Stimulated activated CD4-positive, alpha-beta T cell treated with anti-CD3 and anti-CD28 coated beads, Interleukin-4, amount 100 ng/mL, for 48 hours (primary cell): Measurements from ENCODE around the gene HLA-DOA.

Experiments used
- DNase-seq, 2 donors: peaks; one replicate each; pipeline ENCODE4 v3.0.0-alpha.2; 2020; ENCODE audit warnings: low read depth in 2 of 2

The HLA-DOA gene

GRCh38 chr6:32977953-32978324 is 31.5 kb downstream of the HLA-DOA start:
- DNase-seq = no peak

- no peak for DNase-seq
These were observed 32.0 kb downstream of the HLA-DOA start for GRCh38 chr6:32977272-32977952.

DNA sequence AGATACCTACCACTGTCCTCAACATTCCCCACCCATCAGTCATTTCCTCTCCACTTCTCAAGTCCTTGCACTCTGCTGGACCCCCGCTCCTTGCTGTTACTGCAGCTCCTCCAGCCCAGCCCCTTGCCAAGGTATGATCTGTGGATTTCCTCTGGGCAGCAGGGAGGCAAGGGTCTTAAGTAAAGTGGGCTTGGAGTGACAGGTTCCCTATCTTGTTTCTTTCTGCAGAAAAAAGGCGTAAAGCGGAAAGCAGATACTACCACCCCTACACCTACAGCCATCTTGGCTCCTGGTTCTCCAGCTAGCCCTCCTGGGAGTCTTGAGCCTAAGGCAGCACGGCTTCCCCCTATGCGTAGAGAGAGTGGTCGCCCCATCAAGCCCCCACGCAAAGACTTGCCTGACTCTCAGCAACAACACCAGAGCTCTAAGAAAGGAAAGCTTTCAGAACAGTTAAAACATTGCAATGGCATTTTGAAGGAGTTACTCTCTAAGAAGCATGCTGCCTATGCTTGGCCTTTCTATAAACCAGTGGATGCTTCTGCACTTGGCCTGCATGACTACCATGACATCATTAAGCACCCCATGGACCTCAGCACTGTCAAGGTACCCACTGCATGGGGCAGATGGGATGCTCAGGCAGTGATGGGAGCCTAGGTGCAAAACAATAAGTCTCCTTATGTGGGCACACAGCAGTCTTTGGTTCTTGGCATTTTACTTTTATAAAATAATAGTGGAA is 32.9 kb downstream of the HLA-DOA start:
- DNase-seq = no peak

DNA sequence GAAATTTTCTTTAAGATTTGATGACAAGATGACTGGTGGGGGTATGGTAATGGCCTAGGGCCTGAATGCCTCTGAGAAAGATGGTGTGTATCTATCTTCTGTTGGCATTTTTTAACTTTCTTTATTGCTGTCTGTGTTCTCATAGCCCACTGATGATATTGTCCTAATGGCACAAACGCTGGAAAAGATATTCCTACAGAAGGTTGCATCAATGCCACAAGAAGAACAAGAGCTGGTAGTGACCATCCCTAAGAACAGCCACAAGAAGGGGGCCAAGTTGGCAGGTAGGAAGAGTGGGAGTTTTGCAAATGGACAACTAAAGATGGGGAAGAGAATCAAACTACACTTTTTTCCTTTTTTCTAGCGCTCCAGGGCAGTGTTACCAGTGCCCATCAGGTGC is 33.5 kb downstream of the HLA-DOA start:
- DNase-seq = no peak

DNA sequence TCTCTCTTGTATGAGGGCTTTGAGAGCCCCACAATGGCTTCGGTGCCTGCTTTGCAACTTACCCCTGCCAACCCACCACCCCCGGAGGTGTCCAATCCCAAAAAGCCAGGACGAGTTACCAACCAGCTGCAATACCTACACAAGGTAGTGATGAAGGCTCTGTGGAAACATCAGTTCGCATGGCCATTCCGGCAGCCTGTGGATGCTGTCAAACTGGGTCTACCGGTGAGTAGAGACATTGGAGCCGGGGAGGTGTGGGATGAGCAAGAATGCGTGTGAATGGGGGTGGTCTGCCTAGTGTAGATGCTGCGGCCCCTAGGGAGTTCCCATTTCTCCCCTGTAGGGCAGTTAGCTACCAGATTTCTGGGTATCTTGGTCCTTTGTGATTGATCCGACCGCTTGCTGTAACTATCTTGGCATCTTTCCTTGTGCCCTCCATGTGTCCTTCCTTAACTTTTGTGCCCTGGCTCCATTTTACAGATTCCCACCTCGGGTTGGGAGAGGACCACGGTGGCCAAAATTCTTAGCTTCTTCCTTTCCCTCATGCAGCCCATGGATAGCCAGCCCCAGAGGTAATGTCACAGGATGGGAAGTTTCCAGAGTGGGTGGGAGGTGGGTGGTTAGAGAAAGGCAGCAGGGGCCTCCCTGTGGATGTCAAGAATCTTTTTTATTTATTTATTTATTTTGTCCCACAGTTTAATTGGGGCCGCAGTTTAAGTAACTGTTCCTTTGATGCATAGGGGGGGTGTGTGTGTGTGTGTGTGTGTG is 34.7 kb downstream of the HLA-DOA start:
- no peak for DNase-seq

DNA sequence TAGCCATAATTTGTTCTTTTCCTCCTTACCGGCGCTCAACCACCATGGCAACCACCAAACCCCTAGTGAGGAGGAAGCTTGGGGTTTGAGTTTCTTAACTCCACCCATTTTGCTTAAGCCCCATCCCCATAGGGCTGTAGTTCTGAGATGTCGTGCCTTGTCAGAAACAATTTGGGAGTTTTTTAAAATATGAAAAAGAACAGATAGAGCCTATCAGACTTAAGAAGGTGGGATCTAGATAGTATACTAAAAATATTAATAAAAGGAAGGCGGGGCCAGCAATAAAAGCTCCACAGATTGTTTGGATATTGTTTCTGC is 35.4 kb downstream of the HLA-DOA start:
- no peak for DNase-seq

GRCh38 chr6:32973144-32974015 is 36.0 kb downstream of the HLA-DOA start:
- peak in 1 of 2 donors; percentile 37 for DNase-seq

GRCh38 chr6:32972353-32973143 is 36.8 kb downstream of the HLA-DOA start:
- DNase-seq = peak in 1 of 2 donors; percentile 54

GRCh38 chr6:32971581-32972352 is 37.6 kb downstream of the HLA-DOA start:
- DNase-seq = peak; percentile 98 to 99

DNA sequence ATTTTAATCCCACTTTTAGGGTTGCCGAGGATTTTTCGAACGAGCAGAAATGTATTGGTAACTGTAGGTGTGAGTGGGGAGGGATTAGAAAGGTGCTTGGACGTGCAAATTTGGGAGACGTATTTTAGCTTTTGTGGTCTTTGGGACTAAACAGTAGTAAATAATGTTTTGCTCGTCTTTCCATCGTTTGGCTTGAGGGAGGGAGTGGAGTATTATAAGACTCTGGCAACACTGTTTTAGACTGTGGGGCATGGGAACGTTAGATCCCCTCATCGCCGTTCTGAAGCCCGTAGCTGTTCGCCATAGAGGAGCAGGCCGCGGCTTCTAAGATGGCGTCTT is 38.2 kb downstream of the HLA-DOA start:
- no peak for DNase-seq

DNA sequence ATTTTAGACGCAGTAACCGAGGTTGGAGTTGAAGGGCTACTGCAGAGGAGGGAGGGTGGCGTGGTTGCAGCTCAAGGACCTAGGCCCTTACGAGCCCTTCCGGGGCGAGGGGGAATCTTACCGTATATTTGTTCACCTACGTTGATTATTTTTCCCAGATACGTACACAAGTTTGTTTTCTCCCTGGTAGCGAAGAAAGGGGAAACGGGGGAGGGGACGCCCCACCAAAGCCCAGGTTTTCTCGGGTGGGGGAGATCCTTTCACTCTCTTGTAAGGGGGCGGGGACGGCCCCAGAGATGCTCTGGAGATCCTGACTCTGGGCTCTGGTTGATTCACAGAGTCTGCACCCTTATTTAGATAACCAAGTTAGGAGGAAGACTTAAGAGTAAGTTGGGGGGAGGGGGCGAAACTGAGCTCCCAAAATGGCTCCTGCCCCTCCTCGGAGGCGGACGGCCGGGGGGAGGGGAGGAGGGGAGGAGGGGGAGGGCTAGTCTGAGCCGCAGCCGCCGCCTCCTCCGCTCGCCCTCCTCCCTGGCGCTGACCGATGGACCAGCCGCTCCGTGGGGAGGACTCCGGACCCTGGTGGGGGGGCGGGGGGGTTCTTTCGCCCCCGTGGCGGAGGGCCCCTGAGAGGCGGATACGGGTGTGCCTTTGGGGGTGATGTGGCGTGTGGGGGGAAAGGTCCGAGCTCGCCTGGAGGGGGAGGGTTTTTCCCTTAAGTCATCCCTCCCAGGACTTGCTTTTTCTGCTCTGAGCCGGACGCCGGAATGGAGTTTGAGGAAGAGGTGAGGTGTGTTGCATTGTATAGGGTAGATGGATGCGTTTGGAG is 38.8 kb downstream of the HLA-DOA start:
- peak; percentile 78 to 87 for DNase-seq

DNA sequence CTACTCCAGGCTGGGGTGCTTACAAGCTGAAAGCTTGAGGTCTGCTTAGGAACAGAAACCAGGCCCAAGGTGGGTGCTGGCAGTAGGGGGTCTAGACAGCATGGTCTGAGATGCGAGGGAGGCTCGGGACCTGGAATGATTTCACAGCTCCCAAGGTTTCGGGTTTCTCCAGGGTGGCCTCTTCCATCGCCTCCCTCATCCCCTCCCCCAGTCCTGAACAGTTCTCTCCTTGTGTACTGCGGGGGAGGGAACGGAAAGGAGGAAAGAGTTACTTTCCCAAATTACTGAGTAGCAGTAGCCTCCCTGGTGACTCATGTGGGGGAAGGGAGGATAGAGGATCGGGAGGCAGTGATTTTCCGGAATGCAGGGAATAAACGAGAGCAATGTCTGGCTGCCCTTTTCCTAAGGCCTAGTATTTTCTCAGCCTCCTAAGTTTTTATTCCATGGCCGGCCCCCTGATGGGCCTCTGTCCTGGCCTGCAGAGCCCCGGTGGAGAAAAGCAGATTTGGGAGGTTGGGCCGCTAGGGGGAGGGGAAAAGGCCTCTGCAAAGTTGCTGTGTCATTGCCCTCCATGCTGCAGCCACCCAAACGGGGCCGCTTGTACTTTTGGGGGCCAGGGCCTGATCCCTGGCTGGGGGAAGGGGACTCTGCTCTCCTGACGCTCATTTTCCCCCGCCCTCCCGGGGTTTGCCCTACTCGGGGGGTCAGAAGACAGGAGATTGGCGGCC is 39.5 kb downstream of the HLA-DOA start:
- DNase-seq = peak; percentile 63 to 72

GRCh38 chr6:32968867-32969684 is 40.3 kb downstream of the HLA-DOA start:
- peak; percentile 60 to 75 for DNase-seq

GRCh38 chr6:32968093-32968866 is 41.1 kb downstream of the HLA-DOA start, which contains the start of gene BRD2:
BRD2 (plus strand) TSS chr6:32968594; CDS start chr6:32972899, 4,305 bp downstream.
- DNase-seq = peak; percentile 89 to 95

- no peak for DNase-seq
These were observed 42.0 kb downstream of the HLA-DOA start for GRCh38 chr6:32967151-32968091.

GRCh38 chr6:32964776-32965175 is 44.6 kb downstream of the HLA-DOA start:
- no peak for DNase-seq
